Common myeloid progenitor, CD34-positive (primary cell): ENCODE data around the gene COL26A1. TPM values are rescaled to one million over a fixed set of nuclear protein-coding genes. Genes with fewer than 3 reads are reported as not detected.

ENCODE experiments used
- CTCF ChIA-PET: fragments of 350-600 bp; sonication (Branson Sonifier 250); formaldehyde crosslinking; loops from one replicate; lab custom pipeline; 2021; ENCODE audit warnings: antibody characterized with exemption; lab: Charles Lee
- POLR2A ChIA-PET: fragments of 350-600 bp; sonication (Branson Sonifier 250); formaldehyde crosslinking; loops from one replicate; lab custom pipeline; 2021; ENCODE audit warnings: antibody characterized with exemption; lab: Charles Lee
- DNase-seq, 3 donors: peaks; one replicate each; pipeline versions ENCODE4 v3.0.0 to v3.0.0-alpha.2; 2013
- H3K27ac ChIP-seq, 2 experiments: 1 replicate in 1 of 2; 2 replicates in 1 of 2; pipeline ENCODE4 v1.7.0; 2013; ENCODE audit warnings: inconsistent platforms in 2 of 2, low read length in 2 of 2, mild to moderate bottlenecking in 2 of 2, low read depth in 1 of 2, moderate library complexity in 1 of 2; ENCODE audit not compliant: severe bottlenecking in 2 of 2, insufficient read depth in 1 of 2, poor library complexity in 1 of 2
- H3K27me3 ChIP-seq, 5 experiments: replicated peaks in 2 of 5; 1 replicate in 3 of 5; 2 replicates in 2 of 5; pipeline versions ENCODE4 v1.6.1 to v1.7.0; 2013; ENCODE audit warnings: low read length in 4 of 5, mild to moderate bottlenecking in 2 of 5, moderate library complexity in 2 of 5, inconsistent platforms in 1 of 5; ENCODE audit not compliant: insufficient read depth in 5 of 5, control insufficient read depth in 4 of 5
- H3K36me3 ChIP-seq, 4 experiments: 1 replicate in 2 of 4; 2 replicates in 2 of 4; pipeline versions ENCODE4 v1.6.1 to v1.7.0; 2013; ENCODE audit warnings: low read length in 3 of 4, control low read depth in 1 of 4, mild to moderate bottlenecking in 1 of 4; ENCODE audit not compliant: control insufficient read depth in 4 of 4, insufficient read depth in 4 of 4
- H3K4me1 ChIP-seq, 4 experiments: 1 replicate in 3 of 4; 2 replicates in 1 of 4; pipeline versions ENCODE4 v1.6.1 to v1.7.1; 2013; ENCODE audit warnings: low read length in 3 of 4, mild to moderate bottlenecking in 3 of 4, control low read depth in 1 of 4, inconsistent platforms in 1 of 4, moderate library complexity in 1 of 4; ENCODE audit not compliant: control insufficient read depth in 4 of 4, insufficient read depth in 4 of 4; ENCODE audit errors: control extremely low read depth in 1 of 4
- H3K4me3 ChIP-seq, 7 experiments: 1 replicate in 4 of 7; 2 replicates in 3 of 7; pipeline versions ENCODE4 v1.5.1 to v1.7.0; 2013; ENCODE audit warnings: mild to moderate bottlenecking in 7 of 7, low read length in 6 of 7, moderate library complexity in 6 of 7, inconsistent platforms in 2 of 7, low read depth in 2 of 7, control low read depth in 1 of 7; ENCODE audit not compliant: insufficient read depth in 4 of 7, control insufficient read depth in 1 of 7; ENCODE audit errors: extremely low read depth in 1 of 7
- H3K9me3 ChIP-seq, 5 experiments: 1 replicate in 4 of 5; 2 replicates in 1 of 5; pipeline versions ENCODE4 v1.6.1 to v1.7.1; 2013; ENCODE audit warnings: low read length in 4 of 5, mild to moderate bottlenecking in 2 of 5, inconsistent platforms in 1 of 5, low read depth in 1 of 5, moderate library complexity in 1 of 5; ENCODE audit not compliant: control insufficient read depth in 4 of 5, insufficient read depth in 2 of 5; ENCODE audit errors: control extremely low read depth in 1 of 5
- WGBS: methylation state at CpG from one replicate; pipeline ENCODE4 v1.1.5; 2013; ENCODE audit not compliant: insufficient coverage; 5-methylcytosine and 5-hydroxymethylcytosine counted together
- polyA plus RNA-seq: library from polyadenylated mRNA; unstranded; fragments of 120-200 nt; gene quantifications from one replicate; pipeline ENCODE4 v1.2.1, GENCODE V29; 2013

Gene COL26A1
- polyA plus RNA-seq = 0.04 TPM

GRCh38 chr7:101362334-101363195 is at the start of gene COL26A1:
COL26A1 (plus strand) TSS chr7:101362875; CDS start chr7:101363033, 158 bp downstream.
- no peaks in the 10 kb centered on the region for H3K36me3 ChIP-seq
- ChIA-PET POLR2A (no interaction called here), CTCF (interaction anchor here (0.8 to 2.7 kb wide), 9 partner anchors 8 to 155 kb away, joined by 3 to 19 read pairs (median 4); no protein-coding TSS in a partner anchor)
- no peaks in the 10 kb centered on the region for H3K9me3 ChIP-seq
- H3K4me3 ChIP-seq = peak within 1 kb of the TSS in 6 of 7 experiments; percentile 26 to 74 (median 50)
- H3K27me3 ChIP-seq = peaks cover 0 to 32% (median 10%) of the 10 kb centered on the region in 5 experiments
- WGBS = 13% methylated on average over 59 of the region's 76 CpGs
- H3K4me1 ChIP-seq = peaks cover 0 to 16% (median 9%) of the 10 kb centered on the region in 4 experiments
- no peak within 1 kb of the TSS for H3K27ac ChIP-seq
- DNase-seq = peak in 2 of 3 donors; percentile 54 to 61

- no peaks in the 10 kb centered on the region for H3K27me3 ChIP-seq
- no peak overlapping the region for H3K27ac ChIP-seq
- no CpG with 5 or more reads among the region's 1 CpG for WGBS
- H3K4me3 ChIP-seq = no peak overlapping the region
- CTCF ChIA-PET = interaction anchor here (0.6 to 2.3 kb wide), 8 partner anchors 8 to 412 kb away, joined by 3 to 9 read pairs (median 4); no protein-coding TSS in a partner anchor
- DNase-seq = peak; percentile 58 to 83 (median 75)
- peaks cover 0 to 9% (median 8%) of the 10 kb centered on the region in 5 experiments for H3K9me3 ChIP-seq
- no peaks in the 10 kb centered on the region for H3K4me1 ChIP-seq
- POLR2A ChIA-PET = no interaction called here
- H3K36me3 ChIP-seq = peaks cover 0 to 10% (median 4%) of the 10 kb centered on the region in 4 experiments
These were observed 47.3 kb upstream of the COL26A1 start for GRCh38 chr7:101315336-101315735.

- POLR2A ChIA-PET = no interaction called here
- DNase-seq = no peak
- Histone ChIP-seq H3K36me3 (peaks cover 0 to 10% (median 4%) of the 10 kb centered on the region in 4 experiments), H3K9me3 (no peaks in the 10 kb centered on the region), H3K27me3 (no peaks in the 10 kb centered on the region), H3K4me3 (no peak overlapping the region), H3K4me1 (peaks cover 0 to 16% (median 11%) of the 10 kb centered on the region in 4 experiments), H3K27ac (no peak overlapping the region)
- WGBS = 100% methylated on average over 3 of the region's 5 CpGs
- CTCF ChIA-PET = no interaction called here
These were observed 43.3 kb upstream of the COL26A1 start for GRCh38 chr7:101319401-101319800.

- Histone ChIP-seq H3K4me1 (peaks cover 0 to 16% (median 11%) of the 10 kb centered on the region in 4 experiments), H3K36me3 (peaks cover 0 to 4% (median 0%) of the 10 kb centered on the region in 4 experiments), H3K9me3 (no peaks in the 10 kb centered on the region), H3K27me3 (no peaks in the 10 kb centered on the region), H3K4me3 (peak within 1 kb of the TSS; percentile 53 to 87 (median 79)), H3K27ac (peak within 1 kb of the TSS; percentile 46 to 79)
- ChIA-PET POLR2A (interaction anchor here (0.6 kb wide), 1 partner anchor 221 kb away, joined by 3 read pairs; no protein-coding TSS in a partner anchor), CTCF (interaction anchor here (0.7 to 1.4 kb wide), 3 partner anchors 65 to 184 kb away, joined by 3 read pairs; no protein-coding TSS in a partner anchor)
- WGBS = 2% methylated on average over 66 of the region's 69 CpGs
- DNase-seq = peak; percentile 83 to 91 (median 89)
These were observed 40.9 kb upstream of the COL26A1 start, which contains the start of gene IFT22 for GRCh38 chr7:101321491-101322401. IFT22 (minus strand) TSS chr7:101321812; CDS start chr7:101321709, 103 bp downstream.

GRCh38 chr7:101328159-101328558 is 34.5 kb upstream of the COL26A1 start:
- Histone ChIP-seq H3K4me3 (no peak overlapping the region), H3K36me3 (no peaks in the 10 kb centered on the region), H3K9me3 (no peaks in the 10 kb centered on the region), H3K4me1 (no peaks in the 10 kb centered on the region), H3K27me3 (peaks cover 0 to 2% (median 0%) of the 10 kb centered on the region in 5 experiments), H3K27ac (no peak overlapping the region)
- DNase-seq = no peak
- POLR2A ChIA-PET = no interaction called here
- WGBS = 100% methylated on average over 4 of the region's 5 CpGs
- CTCF ChIA-PET = no interaction called here

- Histone ChIP-seq H3K9me3 (no peaks in the 10 kb centered on the region), H3K27me3 (peaks cover 0 to 2% (median 0%) of the 10 kb centered on the region in 5 experiments), H3K27ac (no peak overlapping the region), H3K4me3 (no peak overlapping the region), H3K4me1 (no peaks in the 10 kb centered on the region), H3K36me3 (no peaks in the 10 kb centered on the region)
- WGBS = 72% methylated on average over 11 of the region's 15 CpGs
- POLR2A ChIA-PET = no interaction called here
- no peak for DNase-seq
- CTCF ChIA-PET = no interaction called here
These were observed 32.6 kb upstream of the COL26A1 start for GRCh38 chr7:101330011-101330484.
